ENCODE results near the gene MLPH.
A peak's percentile ranks its signal among the peaks of the same experiment; 100 is the strongest.

The MLPH gene

GRCh38 chr2:237498341-237498740 is 11.3 kb downstream of the MLPH start:
- ATAC-seq = no peak
- DNase-seq = no peak

DNA sequence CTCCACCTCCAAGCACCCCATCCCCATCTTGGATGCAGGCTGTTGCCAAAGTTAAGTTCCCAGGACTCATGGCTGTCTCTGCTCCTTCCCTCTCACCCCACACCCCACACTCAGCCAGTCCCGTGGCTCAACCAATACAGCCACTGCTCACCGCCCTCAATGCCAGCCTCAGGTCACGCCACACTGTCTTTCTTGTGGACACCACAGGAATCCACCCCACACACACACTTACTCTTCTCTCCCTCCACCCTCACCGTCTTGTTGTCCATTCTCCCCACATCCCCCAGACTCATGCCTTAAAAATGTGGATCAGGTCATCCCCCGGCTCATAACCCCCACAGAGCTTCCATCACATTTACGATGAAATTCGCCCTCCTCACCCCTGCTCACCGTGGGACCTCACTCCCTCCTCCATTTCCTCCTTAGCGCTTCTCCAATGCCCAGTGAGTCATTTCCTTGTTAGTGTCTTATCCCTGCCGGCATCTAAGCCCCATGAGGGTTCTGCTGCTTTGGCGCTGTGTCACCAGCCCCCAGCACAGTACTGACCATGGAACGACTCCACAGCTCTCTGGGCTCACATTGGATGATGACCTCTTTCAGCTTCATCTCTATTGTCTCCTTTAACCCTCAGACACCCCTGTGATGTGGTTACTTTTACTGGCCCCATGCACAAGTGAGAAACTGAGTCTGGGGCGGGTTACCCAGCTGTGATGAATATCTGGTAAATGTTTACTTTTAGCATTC is 13.8 kb downstream of the MLPH start:
- DNase-seq (no peak), ATAC-seq (no peak)

DNA sequence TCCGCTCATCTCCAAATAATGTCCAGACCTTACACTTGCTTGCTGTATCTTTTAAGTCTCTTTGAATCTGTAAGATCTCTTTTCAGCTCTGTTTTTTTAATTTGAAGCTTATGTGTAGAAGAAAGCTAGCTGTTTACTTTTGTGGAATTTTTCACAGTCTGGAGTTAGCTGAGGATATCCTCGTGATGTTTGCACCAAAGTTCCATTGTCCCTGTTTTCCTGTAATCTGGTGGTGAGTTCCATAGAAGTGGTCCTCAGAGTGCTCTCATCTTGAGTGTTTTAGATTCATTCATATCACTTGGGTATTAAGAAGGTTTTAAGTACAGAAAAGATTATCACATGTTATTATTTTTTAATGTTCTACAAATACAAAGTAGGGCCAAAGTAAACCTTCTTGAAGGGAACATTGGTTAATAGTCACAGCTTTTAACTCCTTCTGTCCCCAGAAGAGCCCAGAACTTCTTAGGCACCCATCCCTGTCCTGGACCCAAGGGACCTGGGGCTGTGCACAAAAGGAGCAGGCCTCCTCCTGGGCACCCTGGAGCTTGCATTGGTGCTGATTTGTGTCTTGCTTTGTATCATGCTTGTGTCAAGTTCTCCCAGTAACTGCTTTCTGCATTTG is 15.0 kb downstream of the MLPH start:
- no peak for DNase-seq
- ATAC-seq = no peak

DNA sequence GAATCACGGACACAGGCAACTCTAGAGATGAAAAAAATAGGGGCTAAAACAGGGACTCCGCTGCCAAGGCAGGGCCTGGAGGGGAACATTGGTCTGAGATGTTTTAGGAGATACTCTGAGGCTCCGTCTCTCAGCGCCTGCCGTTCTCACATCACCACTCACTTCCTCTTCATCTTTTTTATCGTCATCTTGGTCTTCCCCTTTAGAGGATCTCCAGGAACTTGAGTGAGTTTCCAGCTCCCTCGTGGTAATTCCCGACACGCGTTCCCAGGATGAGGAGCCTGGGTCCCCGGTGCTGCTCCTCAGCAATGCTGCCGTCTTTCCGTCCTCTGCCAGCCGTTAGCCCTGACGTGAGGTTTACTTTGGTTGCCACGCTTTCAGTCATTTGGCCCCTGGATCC is 16.1 kb downstream of the MLPH start:
- ATAC-seq = no peak
- DNase-seq = no peak

GRCh38 chr2:237505188-237505939 is 18.3 kb downstream of the MLPH start:
- DNase-seq (no peak), ATAC-seq (no peak)

GRCh38 chr2:237507512-237507911 is 20.5 kb downstream of the MLPH start:
- no peak for DNase-seq
- ATAC-seq = no peak

DNA sequence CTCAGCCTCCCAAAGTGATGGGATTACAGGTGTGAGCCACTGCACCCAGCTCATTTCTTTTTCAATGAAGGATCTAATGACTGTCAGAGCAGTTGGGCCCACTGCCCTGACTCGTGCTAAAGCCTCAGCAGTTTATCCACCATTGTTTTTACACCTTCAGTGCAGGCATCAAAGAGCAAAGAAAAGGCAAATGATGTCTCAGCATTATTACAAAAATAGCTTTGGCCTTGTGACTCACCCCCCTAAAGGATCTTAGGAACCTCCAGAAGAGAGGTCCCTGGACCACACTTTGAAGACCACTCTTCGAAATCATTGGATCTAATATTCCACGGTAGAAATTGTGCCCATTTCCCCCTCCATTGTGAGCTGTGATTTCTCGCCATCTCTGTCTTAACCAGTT is 21.3 kb downstream of the MLPH start:
- DNase-seq (no peak), ATAC-seq (no peak)

DNA sequence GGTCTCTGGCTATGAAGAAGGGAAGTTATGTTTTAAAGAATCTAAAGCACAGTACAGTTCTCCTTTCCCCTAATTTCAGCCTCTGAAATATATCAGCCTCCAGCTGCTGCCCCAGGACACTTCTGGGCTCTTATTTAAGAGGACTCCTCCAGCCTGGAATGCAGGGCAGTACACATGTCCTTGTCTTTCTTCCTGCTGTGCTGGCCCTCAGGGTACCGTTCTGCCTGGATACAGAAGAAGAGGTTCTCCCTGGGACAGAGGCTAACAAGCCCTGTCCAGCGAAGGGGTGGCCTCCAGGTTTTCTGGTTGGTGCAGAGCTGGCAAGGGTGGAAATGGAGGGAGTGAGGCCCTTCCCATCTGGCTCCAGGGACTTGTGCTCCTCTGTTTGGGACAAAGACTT is 22.1 kb downstream of the MLPH start:
- ATAC-seq (no peak), DNase-seq (no peak)

GRCh38 chr2:237509905-237510304 is 22.9 kb downstream of the MLPH start:
- no peak for DNase-seq
- no peak for ATAC-seq

- ATAC-seq = no peak
- DNase-seq = no peak
Measured at GRCh38 chr2:237510502-237511217, 23.6 kb downstream of the MLPH start.

DNA sequence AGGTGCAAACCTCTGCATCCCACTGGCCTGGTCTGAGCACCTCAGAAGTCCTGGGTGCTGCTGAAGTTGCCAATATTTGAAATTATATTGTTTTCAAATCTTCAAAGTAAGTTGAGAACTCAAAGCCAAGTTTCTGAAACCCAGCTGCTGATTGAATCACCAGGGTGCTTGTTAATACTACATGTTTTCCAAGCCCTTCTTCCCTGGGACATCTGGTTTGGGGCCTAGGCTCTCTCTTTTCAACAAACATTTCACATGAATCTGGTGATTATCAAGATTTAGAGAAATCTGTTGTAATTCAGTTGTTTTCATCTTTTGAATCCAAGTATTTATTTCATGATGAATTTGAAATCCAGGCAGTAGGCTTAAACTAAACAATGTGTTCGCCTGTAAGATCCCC is 24.4 kb downstream of the MLPH start:
- no peak for ATAC-seq
- no peak for DNase-seq

GRCh38 chr2:237511885-237512405 is 24.9 kb downstream of the MLPH start:
- ATAC-seq (no peak), DNase-seq (no peak)

GRCh38 chr2:237512774-237513466 is 25.9 kb downstream of the MLPH start:
- ATAC-seq (peak; percentile 81), DNase-seq (peak; percentile 79)

DNA sequence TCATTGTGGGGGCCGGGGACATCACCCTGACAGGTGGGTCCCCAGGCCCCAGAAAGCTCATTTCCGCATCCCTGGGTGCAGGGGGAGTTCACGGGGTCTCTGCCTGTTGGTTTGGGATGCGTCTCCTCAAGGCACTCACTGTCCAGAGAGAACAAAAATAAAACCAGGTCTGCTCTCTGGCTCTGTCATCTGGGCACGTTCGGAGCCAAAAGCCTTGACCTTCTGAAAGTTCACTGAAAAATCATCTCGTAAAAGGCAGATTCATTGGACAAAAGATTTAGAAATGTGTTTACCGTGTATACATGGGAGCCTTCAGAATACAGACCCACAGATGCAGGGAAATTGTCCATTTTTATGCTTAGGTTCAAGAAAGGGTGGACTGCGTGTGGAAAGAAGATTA is 26.6 kb downstream of the MLPH start:
- DNase-seq (no peak), ATAC-seq (no peak)

DNA sequence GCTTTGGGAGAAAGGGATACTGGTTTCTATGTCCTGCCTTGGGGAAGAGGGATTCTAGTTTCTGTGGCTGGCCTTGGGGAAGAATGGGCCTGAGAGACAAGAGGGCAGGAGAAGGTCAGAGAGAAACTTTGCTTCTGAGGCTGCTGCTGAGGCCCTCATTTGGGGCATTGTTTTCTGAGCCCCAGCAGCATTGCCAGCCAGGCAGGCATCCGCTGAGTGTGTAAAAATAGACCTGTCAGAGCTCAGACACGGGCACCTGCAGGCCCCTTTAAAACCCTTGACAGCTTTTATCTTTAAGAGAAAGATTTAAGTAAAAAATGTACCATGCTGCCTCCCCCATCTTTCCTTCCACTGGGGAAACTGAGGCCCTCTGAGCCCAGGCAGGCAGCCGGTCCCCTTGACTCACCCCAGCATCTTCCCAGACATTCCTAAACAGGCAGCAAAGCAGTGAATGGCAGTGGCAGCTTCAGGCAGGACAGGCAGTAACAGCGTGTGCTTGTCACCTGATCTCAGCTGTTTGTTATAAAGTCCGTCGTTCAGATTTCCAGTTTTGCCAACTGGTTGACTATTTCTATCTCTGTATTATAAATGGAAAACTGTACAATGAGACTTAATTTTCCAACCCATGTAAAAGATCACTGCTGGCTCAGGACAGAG is 27.6 kb downstream of the MLPH start:
- no peak for DNase-seq
- ATAC-seq = no peak

DNA sequence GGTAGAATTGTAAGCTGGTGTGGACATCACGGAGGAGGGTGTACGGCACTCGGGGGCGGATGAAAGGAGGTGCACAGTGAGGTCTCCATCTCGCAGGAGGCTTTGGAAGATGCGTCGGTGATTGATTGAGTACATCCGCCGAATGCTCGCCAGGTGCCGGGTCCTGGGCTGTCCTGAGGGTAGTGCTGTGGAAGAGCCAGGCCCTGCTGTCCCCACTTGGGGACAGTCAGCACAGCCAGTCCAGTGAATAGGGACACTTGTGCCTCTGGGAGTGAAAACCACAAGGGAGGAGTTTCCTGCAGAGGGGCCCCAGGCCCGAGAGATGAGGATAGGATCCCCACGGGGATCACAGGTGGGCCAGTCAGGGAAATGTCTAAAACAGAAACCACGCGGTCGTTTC is 28.1 kb downstream of the MLPH start:
- ATAC-seq (no peak), DNase-seq (no peak)

GRCh38 chr2:237515621-237516275 is 28.7 kb downstream of the MLPH start:
- DNase-seq = no peak
- ATAC-seq = no peak

DNA sequence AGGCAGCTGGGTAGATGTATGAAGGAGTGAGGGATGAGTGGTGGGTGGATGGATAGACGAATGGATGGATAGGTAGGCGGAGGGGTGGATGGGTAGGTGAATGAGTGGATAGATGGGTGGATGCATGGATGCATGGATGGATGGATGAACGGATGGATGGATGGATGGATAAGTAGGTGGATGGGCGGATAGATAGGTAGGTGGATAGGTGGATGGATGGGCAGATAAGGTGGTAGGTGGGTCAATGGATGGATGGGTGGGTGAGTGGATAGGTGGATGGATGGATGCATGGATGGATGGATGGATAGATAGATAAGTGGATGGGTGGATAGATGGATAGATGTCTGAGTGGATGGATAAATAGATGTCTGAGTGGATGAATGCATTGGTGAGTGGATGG is 30.1 kb downstream of the MLPH start:
- no peak for DNase-seq
- no peak for ATAC-seq

DNA sequence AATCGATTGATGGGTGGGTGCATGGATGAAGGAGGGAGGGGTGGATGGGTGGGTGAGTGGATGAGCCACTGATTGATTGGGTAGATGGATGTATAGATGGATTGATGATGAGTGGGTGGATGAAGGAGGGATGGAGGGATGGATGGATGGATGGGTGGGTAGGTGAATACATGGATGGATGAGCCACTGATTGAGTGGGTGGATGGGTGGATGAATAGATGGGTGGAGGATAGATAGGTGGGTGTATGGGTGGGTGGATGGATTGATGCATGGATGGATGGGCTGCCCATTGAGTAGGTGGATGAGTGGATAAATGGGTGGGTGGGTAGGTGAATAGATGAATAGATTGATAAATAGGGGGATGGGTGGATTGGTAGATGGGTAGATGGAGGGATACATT is 30.9 kb downstream of the MLPH start:
- ATAC-seq (no peak), DNase-seq (no peak)

DNA sequence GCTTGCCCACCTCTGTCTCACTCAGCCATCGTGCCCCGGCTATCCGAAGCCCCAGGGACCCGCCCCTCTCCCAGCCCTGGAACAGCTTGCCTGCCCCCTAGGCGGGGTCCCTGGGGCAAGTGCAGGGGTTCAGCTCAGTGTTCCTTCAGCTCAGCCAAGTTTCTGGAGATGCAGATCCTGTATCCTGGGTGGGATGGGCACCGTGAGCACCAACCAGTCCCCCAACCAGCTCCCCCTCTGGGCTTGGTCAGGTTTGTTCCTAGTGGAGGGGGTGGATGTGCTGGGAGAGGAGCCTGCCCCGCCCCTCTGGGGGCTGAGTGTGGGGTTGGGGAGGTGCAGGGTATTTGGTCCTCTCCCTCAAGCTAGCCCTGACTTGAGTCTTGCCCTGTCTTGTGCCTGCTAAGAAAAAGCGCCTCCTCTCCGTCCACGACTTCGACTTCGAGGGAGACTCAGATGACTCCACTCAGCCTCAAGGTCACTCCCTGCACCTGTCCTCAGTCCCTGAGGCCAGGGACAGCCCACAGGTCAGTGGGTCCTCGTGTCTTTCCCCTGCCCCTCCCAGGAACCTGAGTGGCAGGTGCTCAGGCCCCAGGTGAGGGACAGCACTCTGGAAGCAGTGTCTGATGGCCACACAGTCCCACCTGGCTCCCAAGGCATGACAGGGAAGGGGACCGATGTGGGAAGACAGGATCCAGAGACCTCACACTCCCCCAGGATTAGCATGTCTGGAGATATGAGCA is 32.6 kb downstream of the MLPH start:
- DNase-seq = no peak
- ATAC-seq = no peak
